GM19328 (cell line): Measurements from ENCODE around the gene CPZ.
"Not testable (repeated sequence)": the region's sequence is repeated elsewhere in the genome, so short reads cannot be mapped to it uniquely, and the experiment has no call there.

ENCODE experiments used
- ATAC-seq: cut with Tn5 transposase; IDR thresholded peaks from one replicate; pipeline ENCODE4 v1.9.1; 2021; ENCODE audit warnings: mild to moderate bottlenecking, moderate library complexity; ENCODE audit not compliant: unreplicated experiment

CPZ gene

DNA sequence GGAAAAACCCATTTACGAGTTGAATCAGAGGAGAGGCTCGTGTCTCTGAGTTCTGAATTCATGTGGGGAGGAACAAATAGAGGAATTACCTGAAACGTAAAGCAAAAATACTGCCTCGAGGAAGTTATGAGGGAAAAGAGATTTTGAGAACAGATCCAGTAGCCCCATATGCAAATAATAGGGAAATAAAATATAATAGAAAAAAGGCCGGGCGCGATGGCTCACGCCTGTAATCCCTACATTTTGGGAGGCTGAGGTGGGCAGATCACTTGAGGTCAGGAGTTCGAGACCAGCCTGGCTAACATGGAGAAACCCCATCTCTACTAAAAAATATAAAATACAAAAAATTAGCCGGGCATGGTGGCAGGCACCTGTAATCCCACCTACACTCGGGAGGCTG, 42.2 kb downstream of the CPZ start:
- ATAC-seq, result not testable (repeated sequence)

DNA sequence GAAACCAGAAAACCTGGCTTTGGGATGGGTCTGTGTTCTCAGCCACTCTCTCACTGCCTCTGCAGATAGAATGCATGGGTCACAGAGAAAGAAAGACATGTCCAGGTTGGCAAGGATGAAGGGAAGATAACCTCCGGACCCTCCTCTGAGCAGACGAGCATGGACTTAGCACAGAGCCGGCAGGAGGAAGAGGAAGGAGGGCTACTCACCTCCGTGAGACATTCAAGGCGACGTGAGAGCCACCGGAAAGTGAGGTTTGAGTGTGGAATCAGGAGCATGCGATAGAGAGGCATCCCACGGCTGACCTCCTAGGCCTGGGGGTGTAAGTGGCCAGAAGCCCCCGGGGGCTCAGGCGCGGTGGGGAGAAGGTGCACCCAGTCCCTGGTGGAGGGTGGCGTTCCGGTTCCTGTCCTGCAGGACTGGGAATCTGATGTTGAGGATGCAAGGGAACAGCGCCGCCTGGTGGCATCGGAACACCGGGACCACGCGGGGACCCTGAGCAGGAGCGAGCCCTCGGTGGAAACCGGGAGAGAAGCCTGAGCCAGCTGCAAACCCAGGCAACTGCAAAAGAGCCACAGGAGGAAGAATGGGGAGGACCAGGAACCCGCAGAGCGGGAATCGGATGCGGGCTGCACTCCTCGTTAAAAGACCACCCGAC, 43.5 kb downstream of the CPZ start:
- not testable (repeated sequence) for ATAC-seq

DNA sequence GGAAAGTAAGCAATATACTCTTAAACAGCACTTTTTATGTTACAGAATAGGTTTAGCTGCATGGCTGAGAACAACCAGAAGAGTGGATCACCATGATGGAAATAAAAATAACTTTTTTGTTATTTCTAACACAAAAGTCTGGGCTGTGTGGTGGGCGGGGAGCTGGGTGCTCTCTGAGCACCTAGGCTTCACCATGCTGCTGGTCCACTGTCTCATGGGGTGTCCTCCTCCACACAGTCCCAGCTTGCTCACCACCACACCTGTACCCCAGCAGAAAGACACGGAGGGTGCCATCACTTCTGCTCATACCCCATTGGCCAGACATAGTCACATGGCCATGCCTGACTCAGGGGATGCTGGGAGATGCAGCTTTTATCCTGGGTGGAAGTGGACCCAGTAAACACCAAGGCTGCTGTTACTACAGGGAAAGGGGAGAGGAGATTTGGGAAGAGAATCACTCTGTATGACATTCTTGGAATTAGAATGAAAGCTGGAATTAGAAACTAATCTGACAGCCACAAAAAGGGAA, 45.0 kb downstream of the CPZ start:
- no peak for ATAC-seq

DNA sequence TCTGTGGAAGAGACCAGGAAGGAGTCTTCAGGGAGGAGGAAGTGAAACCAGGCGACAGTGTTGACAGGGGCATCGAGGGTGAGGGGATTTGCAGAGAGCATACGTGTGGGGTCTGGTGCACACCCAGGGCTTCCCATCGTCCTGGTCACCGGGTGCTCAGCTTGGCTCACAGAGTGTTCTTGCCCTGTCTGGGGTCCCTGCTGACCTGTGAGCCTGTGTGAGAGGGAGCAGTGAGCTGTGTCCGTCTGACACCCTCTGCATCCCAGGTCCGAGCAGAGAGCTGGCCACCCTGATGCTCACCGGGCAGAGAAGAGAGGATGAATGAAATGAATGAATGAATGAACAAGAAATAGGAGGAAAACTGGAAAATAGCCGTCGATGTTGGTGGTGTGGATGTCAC, 46.5 kb downstream of the CPZ start:
- ATAC-seq, result no peak

DNA sequence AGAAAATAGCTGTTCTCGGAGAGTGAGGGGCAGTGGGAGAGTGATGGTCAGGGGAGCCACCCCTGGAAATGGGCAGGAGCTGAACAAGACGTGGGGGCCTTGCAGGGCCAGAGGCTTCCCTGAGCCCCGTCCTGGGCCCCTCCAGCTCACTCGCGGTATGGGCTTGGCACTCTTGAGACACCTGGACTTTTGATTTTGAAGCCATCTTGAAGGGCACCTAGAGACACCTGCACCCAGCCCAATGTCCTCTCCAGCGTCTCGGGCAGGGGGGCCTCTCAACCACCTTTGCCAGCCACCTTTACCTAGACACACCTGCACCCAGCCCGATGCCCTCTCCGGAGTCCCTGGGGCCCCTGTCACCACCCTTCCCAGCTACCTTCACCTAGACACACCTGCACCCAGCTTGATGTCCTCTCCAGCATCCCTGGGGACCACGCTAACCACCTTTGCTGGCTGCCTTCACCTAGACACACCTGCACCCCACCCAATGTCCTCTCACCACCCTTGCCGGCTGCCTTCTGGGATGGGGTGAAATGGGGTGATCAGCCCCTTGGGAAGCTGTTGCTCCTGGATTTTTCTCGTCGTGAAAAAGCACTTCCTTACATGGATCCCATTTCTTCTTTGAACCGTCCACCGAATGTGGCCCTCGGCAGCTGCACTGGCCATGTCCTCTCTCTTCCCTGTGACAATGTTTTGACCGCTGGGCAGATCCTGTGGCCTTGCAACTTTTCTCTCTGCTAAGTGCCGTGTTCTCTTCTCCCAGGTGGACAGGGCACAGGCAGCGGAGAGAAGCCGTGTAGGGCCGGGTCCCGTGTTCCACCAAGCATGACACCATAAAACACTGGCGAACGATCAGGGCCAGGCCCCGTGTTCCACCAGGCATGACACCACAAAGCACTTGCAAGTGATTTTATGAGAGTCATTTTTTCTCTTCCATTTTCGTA, 47.5 kb downstream of the CPZ start:
- no peak for ATAC-seq

DNA sequence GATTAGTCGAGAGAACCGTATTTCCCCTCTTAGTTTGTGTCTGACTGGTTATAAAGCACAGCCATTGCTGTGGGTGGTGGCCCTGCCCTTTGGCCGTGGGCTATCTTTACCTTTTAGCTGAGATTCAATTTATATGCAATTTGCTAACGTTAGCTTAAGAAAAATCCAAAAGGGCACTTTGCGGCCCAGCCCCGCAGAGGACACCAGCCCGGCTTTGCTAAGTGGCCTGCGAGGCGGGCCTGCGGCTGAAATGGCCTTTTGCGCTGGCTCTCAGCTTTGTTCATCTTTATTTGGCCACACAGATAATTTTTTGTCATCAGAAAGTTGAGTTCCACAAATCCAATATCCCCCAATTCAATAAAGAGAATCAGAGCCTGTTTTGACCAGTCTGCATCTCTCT, 48.3 kb downstream of the CPZ start:
- no peak for ATAC-seq

DNA sequence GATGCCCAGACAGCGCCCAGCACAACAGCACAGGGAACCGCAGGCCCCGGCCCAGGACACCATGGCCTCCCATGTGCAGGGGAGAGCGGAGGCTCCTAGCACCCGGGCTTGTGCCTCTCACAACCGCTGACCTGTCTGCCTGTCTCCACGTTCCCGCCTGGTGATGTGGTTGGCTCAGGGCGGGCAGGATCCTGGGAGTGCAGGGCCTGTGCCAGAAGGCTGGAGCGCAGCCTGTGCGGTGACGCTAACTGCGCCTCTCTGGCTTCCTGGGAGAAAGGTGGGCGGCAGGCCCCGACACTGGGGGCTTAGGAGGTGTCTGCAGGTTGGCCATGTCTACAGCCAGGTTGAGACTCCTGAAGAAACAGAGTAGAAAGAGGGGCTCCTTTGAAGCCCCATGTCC, 48.7 kb downstream of the CPZ start:
- ATAC-seq, result no peak

DNA sequence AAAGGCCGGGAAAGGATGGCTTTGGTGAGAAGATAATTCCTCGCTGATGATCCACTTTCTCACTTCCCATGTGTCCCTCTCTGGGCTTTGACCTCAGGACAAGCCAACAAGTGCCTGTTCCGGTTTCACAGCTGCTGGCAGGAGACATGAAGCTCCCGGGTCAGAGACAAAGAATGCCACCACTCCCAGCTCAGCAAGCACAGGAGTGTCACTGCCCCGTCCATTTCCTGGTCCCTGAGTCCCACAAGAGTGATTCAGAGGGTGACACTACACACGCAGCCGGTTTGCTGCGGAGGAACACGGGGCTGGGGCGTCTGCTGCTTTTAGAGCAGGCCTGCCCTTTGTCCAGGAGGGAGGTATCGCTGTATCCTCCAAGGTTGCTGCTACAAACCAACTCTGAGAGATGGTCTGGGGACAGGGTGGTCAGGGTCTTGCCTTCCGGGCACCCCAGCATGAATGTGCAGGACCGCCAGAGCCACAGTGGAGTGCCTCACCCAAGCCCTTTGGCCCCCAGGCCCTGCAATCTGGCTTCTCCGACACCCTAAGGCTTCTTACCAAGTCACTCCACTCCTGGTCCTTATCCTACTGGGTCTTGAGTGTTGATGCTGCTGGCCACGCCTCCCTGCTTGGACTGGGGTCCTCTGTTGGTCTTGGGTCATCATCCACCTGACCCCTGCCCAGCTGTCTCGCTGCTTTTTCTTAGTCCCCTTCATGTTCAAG, 49.5 kb downstream of the CPZ start:
- ATAC-seq, result no peak

DNA sequence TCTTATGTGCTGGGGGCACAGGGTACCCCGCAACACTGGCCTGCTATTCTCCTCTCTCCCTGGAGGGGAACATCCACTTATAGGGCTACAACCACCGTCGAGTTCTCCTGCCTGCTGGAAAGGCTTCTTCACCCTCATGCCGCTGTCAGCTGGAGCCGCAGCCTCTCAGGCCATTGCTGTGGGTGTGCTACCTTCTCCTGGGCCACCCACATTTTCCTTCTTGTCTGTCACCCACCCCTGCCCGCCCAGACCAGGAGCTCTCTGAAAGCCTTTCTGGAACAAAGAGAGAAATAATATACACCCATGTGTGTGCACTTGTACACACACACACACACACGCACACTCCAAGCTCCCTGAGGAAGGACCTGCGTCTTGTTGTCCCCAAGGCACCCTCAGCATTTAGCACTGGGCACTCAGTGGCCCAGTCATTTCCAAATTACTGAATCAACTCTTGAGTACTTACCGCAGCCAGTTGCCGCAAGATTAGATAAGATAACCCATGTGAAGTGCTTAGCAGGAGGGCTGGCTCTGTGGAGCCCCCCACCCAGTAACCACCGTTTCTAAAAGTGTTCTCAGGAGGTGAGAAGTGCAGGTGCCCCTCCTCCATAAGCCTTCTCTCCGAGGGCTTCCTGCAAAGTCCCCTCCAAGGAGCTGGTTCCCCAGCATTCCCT, 50.2 kb downstream of the CPZ start:
- no peak for ATAC-seq

DNA sequence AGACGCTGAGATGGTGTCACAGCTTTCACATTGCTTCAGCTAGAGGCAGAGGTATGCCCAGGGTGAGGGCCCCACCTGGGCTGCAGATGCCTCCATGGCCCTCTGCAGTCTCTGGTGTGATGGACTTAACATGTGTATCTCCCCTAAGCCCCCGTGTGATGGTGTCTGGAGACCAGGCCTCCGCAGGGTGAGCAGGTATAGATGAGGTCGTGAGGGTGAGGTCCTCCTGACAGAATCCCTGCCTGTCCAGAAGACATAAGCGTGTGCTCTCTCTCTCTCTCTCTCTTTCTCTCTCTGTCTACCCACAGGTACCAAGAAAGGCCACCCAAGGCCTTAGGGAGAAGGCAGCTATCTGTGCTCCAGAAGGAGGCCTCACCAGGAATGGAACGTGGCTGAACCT, 50.9 kb downstream of the CPZ start:
- no peak for ATAC-seq

DNA sequence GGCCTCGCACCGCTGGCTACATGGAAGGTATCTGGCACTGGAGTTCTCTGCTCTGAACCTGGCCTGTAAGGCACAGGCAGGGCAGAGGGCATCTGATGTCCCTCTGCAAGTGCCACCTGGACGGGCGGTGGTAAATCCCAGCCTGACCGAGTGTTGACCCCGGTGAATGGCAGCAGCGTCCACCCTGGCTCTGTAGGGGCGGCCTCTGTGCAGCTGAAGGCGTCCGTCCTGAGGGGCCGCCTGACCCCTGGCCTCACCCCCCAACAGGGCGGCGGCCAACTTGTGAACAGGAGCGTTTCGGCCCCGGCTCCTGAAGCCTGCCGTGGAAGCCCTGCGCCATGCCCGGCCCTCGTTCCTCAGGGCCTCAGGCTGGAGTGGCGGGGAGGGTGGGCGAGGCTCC, 51.4 kb downstream of the CPZ start:
- ATAC-seq, result no peak

DNA sequence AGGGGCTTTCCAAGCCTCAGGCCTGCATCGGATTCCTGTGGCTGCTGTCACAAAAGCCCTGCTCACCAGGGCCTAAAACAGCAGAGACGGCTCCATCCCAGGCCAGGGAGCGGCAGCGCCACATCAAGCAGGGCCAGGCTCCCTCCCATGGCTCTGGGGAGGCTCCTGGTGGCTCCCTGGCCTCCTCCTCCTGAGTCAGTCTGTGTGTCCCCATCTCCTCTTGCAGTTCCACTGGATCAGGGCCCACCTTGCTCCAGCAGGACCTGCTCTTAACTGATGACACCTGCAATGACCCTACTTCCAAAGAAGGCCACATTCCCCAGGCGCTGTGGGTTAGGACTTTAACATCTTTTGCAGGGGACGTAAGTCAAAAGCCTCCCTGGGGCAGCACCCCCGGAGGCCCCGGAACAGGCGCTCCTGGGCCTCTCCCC, 51.9 kb downstream of the CPZ start:
- no peak for ATAC-seq

DNA sequence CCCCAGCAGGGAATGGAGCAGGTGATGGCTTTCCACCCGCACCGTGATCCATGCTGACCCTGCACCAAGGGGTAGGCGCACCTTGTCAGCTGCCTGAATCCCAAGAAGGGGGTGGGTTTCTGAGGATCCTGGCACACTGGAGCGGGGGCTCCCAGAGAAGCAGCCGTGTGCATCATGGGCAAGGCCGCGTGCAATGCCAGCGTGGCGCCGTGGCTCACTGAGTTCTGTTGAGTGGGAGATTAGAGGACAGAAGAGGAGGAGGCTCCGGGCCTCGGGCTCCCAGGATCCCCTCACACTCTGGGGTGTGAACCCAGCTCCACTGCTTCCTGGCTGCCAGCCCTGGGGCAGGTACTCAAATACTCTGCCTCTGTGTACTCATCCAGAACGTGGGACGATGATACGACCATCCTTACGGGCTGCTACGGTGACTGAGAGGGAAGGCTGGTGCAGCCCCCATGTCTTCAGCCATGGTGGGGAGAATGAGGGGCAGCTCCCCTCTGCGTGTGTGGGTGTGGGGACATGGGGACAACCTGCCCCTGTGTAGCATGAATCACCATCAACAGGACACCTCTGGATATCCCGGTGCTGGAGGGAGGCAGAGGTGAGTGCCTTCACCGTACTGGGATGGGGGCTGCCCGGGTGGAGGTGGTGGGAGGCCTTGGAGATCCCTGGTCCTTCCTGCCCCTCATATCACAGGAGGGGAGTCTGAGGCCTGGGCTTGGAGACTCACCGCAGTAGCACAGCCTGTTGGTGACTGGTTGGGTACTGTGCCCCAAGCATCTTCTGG, 52.6 kb downstream of the CPZ start:
- no peak for ATAC-seq

DNA sequence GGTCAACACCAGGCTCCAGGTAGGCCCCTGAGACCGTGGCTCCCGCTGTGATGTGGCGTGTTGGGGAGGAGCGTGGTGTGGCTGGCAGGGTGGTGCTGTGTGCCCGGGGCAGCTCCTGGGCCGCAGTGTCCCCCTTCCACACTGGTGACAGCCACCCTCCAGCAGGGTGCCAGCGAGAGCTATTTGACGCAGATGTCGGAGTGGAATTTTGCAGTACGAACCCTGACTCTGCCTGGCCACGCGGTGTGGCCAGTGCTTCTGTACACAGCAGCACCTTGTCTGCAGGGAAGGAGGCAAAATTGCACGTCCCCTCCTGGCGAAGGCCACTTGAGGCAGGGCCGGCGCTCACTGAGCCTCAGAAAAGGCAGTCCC, 53.2 kb downstream of the CPZ start:
- no peak for ATAC-seq

DNA sequence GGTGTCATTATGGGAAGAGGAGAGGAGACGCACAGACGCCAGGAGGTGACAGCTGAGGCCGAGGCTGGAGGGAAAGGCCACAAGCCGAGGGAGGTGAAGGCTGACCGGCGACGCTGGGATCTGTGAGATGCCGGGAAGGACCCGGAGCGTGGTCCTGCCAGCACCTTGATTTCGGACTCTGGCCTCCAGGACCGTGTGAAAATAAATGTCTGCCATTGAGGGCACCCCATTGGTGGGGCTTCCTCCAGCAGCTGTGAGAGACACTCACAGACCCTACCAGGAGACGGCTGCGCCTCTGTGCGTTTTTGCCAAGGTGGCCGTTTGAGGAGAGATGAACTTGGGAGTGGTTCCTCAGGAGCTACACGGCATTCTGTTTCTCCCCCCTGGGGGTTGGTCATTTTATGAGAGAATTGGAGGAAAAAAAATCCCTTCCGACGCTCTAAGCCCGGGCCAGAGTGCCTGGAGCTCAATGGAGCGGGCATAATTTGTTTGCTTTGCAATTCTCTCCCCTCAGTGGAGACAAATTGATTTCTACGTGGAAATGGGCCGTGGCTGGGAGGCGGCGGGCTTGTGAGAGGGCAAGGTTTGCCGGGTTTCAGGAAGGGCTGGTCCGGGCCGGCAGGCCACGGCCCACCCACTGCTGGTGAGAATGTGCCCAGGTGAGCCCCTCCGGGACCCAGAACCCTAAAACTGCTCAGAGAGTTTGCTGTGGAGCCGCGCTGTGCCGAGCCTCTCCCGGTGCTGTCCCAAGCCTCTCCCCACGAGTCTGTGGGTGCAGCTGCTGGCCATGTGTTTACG, 53.9 kb downstream of the CPZ start:
- no peak for ATAC-seq

DNA sequence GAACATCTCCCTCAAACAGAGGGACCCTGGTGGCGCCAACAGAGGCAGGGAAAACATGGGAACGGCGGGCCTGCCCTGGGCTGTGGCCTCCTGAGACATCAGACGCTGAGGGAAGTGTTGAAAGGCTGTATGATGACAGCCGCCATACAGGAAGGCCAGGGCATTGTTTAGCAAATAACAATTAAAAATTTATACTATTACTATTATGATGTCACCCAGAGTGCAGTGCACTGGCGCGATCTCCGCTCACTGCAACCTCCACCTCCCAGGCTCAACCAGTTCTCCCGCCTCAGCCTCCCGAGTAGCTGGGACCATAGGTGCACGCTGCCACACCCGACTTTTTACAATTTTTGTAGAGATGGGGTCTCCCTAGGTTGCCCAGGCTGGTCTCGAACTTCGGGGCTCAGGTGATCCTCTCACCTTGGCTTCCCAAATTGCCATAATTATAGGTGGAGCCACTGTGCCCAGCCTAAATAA, 54.6 kb downstream of the CPZ start:
- ATAC-seq, result no peak

DNA sequence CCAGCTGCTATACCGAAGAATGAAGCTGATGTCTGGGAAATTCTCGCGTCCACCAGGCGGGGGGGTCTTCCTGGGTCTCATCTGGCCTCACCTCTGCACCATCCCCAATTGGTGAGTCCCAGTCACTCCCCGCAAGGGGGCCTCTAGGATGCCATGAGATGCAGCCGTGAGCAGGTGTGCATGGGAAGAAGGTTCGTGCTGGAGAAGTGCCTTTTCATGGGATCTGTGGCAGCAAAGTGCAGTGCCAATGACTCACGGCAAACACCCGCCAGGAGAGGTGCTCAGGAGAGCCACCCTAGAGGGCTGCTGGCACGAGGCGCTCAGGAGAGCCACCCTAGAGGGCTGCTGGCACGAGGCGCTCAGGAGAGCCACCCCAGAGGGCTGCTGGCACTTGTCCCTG, 55.1 kb downstream of the CPZ start:
- ATAC-seq, result no peak

DNA sequence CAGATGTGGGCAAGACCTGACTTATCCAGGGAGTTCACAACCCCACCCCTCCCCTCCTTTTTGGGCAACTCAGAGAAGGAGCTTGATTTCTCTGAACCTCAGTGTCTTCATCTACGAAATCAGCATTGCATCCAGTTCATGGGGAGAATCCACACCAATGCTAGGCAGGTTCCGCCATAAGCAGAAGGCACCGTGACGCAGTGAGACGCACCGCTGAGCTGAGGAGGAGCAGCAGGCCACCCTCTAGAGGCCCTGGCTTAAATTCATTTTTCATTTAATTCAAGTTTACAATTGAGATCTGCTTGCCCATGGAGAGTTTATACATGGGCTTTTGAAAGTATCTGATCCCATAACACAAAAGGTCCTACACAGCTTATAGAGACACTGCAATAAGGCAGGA, 55.7 kb downstream of the CPZ start:
- ATAC-seq, result no peak
